GM12873 (cell line): ENCODE data around the gene PLEKHS1.

Source experiments
- CTCF ChIP-seq: IDR thresholded peaks from 2 replicates; pipeline ENCODE4 v1.5.1; 2012; ENCODE audit warnings: low read depth, mild to moderate bottlenecking, moderate library complexity, low read length, control low read depth; ENCODE audit not compliant: insufficient read depth; ENCODE audit errors: missing control alignments

The PLEKHS1 gene

DNA sequence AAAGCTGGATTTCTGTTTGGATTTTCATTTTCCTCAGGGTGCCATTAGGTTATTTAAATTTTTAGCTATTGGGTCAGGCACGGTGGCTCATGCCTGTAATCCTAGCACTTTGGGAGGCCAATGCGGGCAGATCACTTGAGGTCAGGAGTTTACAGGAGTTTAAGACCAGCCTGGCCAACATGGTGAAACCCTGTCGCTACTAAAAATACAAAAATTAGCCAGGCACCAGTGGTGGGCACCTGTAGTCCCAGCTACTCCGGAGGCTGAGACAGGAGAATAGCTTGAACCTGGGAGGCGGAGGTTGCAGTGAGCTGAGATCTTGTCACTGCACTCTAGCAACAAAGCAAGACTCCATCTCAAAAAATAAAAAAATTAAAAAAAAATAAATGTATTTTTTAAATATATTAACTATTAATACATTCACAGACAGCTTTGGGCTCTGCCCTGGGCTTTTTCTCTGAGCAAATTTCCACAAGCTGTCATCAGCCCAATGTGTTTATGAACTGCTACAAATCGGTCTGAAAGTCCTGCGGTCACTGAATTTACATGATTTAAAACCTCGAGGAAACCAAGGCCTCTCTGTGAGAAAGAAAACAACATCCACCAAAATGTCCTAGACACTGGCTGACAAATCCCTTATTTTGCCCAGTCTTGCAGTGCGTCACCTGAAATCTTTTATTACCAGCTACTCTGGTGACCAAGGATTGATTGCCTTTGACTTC is 19.2 kb upstream of the PLEKHS1 start:
- TF ChIP-seq CTCF: no peak

DNA sequence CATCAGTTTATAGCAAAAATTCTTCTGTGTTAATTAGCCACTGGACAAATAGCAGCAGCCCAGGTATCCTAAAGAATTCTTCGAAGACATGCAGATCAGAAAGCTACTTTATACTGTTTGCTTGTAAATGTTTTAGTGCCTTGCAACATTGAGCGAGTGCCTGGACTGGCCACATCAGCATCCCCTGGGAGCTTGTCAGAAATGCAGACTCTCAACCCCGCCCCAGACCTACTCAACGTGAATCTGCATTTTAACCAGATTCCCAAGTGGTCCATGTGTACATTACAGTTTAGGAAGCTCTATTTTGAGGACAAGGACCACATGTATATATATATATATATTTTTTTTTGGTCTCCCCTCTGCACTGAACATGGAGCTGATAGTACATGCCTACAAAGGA is 18.5 kb upstream of the PLEKHS1 start:
- TF ChIP-seq CTCF: no peak

GRCh38 chr10:113733635-113734034 is 17.8 kb upstream of the PLEKHS1 start:
- no peak for TF ChIP-seq CTCF

DNA sequence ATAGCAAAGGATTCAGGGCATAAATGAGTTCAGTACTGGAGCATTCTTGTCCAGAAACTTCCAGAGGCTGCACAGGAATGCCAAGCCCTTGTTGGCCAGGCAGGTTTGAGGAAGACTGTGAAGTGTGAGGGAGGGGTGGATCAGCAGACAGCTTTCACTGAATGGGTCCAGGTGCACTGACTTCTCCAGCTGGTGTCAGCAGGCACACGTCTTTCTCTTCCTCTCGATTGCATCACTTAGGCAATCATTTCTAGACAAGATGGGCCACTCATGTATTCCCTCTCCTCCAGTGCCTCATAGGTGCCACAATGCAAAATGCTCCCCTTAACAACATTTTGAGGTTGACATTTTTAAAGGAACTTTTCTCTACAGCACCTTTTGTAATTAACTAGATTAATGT is 15.6 kb upstream of the PLEKHS1 start:
- TF ChIP-seq CTCF: peak; percentile 12

GRCh38 chr10:113736576-113736975 is 14.9 kb upstream of the PLEKHS1 start:
- TF ChIP-seq CTCF: no peak

GRCh38 chr10:113739031-113739430 is 12.5 kb upstream of the PLEKHS1 start:
- no peak for TF ChIP-seq CTCF

GRCh38 chr10:113739577-113739976 is 11.9 kb upstream of the PLEKHS1 start:
- no peak for TF ChIP-seq CTCF
